H9 (cell line): ENCODE measurements around the gene RIMBP2. TPM values are rescaled to one million over a fixed set of nuclear protein-coding genes. Genes with fewer than 3 reads are reported as not detected.

Experiments used
- DNase-seq: peaks from one replicate; pipeline ENCODE4 v3.0.0-alpha.2; 2017
- H2AFZ ChIP-seq: one replicate; pipeline ENCODE4 v1.6.1; 2013; ENCODE audit warnings: mild to moderate bottlenecking, low read length, control low read depth, moderate library complexity
- H2AK5ac ChIP-seq: 2 replicates; pipeline ENCODE4 v1.6.1; 2013; ENCODE audit warnings: low read length, control low read depth, mixed read lengths; ENCODE audit not compliant: insufficient read length
- H2BK120ac ChIP-seq: one replicate; pipeline ENCODE4 v1.6.1; 2013; ENCODE audit warnings: low read depth, mild to moderate bottlenecking, low read length, control low read depth, inconsistent platforms; ENCODE audit not compliant: poor library complexity, severe bottlenecking
- H2BK12ac ChIP-seq: 2 replicates; pipeline ENCODE4 v1.6.1; 2013; ENCODE audit warnings: low read length, control low read depth, mixed read lengths, low read depth; ENCODE audit not compliant: insufficient read length
- H2BK15ac ChIP-seq: 2 replicates; pipeline ENCODE4 v1.6.1; 2013; ENCODE audit warnings: low read depth, low read length, control low read depth
- H2BK20ac ChIP-seq: one replicate; pipeline ENCODE4 v1.6.1; 2013; ENCODE audit warnings: low read depth, mild to moderate bottlenecking, low read length, control low read depth, inconsistent platforms; ENCODE audit not compliant: poor library complexity, severe bottlenecking
- H2BK5ac ChIP-seq: 2 replicates; pipeline ENCODE4 v1.6.1; 2013; ENCODE audit warnings: low read length, control low read depth, mixed read lengths; ENCODE audit not compliant: insufficient read length
- H3K14ac ChIP-seq: 2 replicates; pipeline ENCODE4 v1.6.1; 2013; ENCODE audit warnings: low read length, control low read depth; ENCODE audit not compliant: insufficient read depth
- H3K18ac ChIP-seq: 2 replicates; pipeline ENCODE4 v1.6.1; 2013; ENCODE audit warnings: low read depth, mild to moderate bottlenecking, mixed read lengths, low read length, control low read depth; ENCODE audit not compliant: insufficient read length
- H3K23ac ChIP-seq: 2 replicates; pipeline ENCODE4 v1.6.1; 2013; ENCODE audit warnings: low read length, control low read depth, mixed read lengths, low read depth; ENCODE audit not compliant: insufficient read length
- H3K23me2 ChIP-seq: 2 replicates; pipeline ENCODE4 v1.6.1; 2013; ENCODE audit warnings: low read depth, mild to moderate bottlenecking, mixed read lengths, low read length, control low read depth; ENCODE audit not compliant: insufficient read length, poor library complexity, severe bottlenecking
- H3K27ac ChIP-seq: 2 replicates; pipeline ENCODE4 v1.5.1; 2013; ENCODE audit warnings: low read length, control low read depth, mixed read lengths, low read depth; ENCODE audit not compliant: insufficient read length
- H3K27me3 ChIP-seq: 2 replicates; pipeline ENCODE4 v1.6.1; 2013; ENCODE audit warnings: low read length, control low read depth, inconsistent platforms; ENCODE audit not compliant: insufficient read depth
- H3K4ac ChIP-seq: 2 replicates; pipeline ENCODE4 v1.6.1; 2013; ENCODE audit warnings: low read depth, mild to moderate bottlenecking, control low read depth, inconsistent platforms, low read length, moderate library complexity
- H3K4me1 ChIP-seq: 2 replicates; pipeline ENCODE4 v1.6.1; 2013; ENCODE audit warnings: low read length, control low read depth, inconsistent platforms; ENCODE audit not compliant: insufficient read depth
- H3K4me2 ChIP-seq: 2 replicates; pipeline ENCODE4 v1.6.1; 2013; ENCODE audit warnings: low read length, control low read depth, mixed read lengths; ENCODE audit not compliant: insufficient read length, insufficient read depth
- H3K56ac ChIP-seq: 2 replicates; pipeline ENCODE4 v1.6.1; 2013; ENCODE audit warnings: low read depth, mild to moderate bottlenecking, mixed read lengths, low read length, control low read depth; ENCODE audit not compliant: insufficient read length
- H3K79me1 ChIP-seq: 2 replicates; pipeline ENCODE4 v1.6.1; 2013; ENCODE audit warnings: low read depth, mild to moderate bottlenecking, moderate library complexity, low read length, control low read depth, inconsistent platforms; ENCODE audit not compliant: insufficient read depth, poor library complexity, severe bottlenecking
- H3K79me2 ChIP-seq: 2 replicates; pipeline ENCODE4 v1.6.1; 2013; ENCODE audit warnings: low read length, control low read depth, inconsistent platforms; ENCODE audit not compliant: insufficient read depth
- H3K9ac ChIP-seq: 2 replicates; pipeline ENCODE4 v1.6.1; 2013; ENCODE audit warnings: low read length, control low read depth, mixed read lengths; ENCODE audit not compliant: insufficient read length; ENCODE audit errors: extremely low read depth
- H3K9me3 ChIP-seq: one replicate; pipeline ENCODE4 v1.6.1; 2013; ENCODE audit warnings: low read depth, low read length, inconsistent platforms; ENCODE audit not compliant: control insufficient read depth
- H3T11ph ChIP-seq: one replicate; pipeline ENCODE4 v1.6.1; 2013; ENCODE audit warnings: mild to moderate bottlenecking, low read length, control low read depth, inconsistent platforms
- H4K20me1 ChIP-seq: one replicate; pipeline ENCODE4 v1.6.1; 2013; ENCODE audit not compliant: control insufficient read depth, insufficient read length, insufficient read depth
- H4K5ac ChIP-seq: 2 replicates; pipeline ENCODE4 v1.6.1; 2013; ENCODE audit warnings: low read depth, mild to moderate bottlenecking, mixed read lengths, low read length, control low read depth; ENCODE audit not compliant: insufficient read length
- H4K8ac ChIP-seq: replicated peaks from 2 replicates; pipeline ENCODE4 v1.6.1; 2013; ENCODE audit warnings: low read length, control low read depth, mixed read lengths, low read depth; ENCODE audit not compliant: insufficient read length
- H4K91ac ChIP-seq: 2 replicates; pipeline ENCODE4 v1.6.1; 2013; ENCODE audit warnings: low read depth, mild to moderate bottlenecking, moderate library complexity, mixed read lengths, low read length, control low read depth; ENCODE audit not compliant: insufficient read length
- H3K27ac Mint-ChIP-seq, 3 experiments: 2 replicates in 2 of 3; 3 replicates in 1 of 3; pipeline ENCODE4 v1.8.0; 2020 to 2021; ENCODE audit warnings: mixed read lengths in 3 of 3, mild to moderate bottlenecking in 1 of 3, moderate library complexity in 1 of 3
- H3K27me3 Mint-ChIP-seq: 2 replicates; pipeline ENCODE4 v1.8.0; 2021; ENCODE audit warnings: low read depth, mild to moderate bottlenecking, moderate library complexity, mixed read lengths
- H3K36me3 Mint-ChIP-seq, 3 experiments: 2 replicates in 2 of 3; 3 replicates in 1 of 3; pipeline ENCODE4 v1.8.0; 2020 to 2021; ENCODE audit warnings: low read depth in 3 of 3, mixed read lengths in 3 of 3; ENCODE audit not compliant: insufficient read depth in 1 of 3
- H3K4me1 Mint-ChIP-seq, 2 experiments: 2 replicates each; pipeline ENCODE4 v1.8.0; 2020; ENCODE audit warnings: mixed read lengths in 2 of 2
- H3K4me3 Mint-ChIP-seq, 2 experiments: 2 replicates in 1 of 2; 3 replicates in 1 of 2; pipeline ENCODE4 v1.8.0; 2020 to 2021; ENCODE audit warnings: mild to moderate bottlenecking in 2 of 2, mixed read lengths in 2 of 2, moderate library complexity in 1 of 2
- H3K9me3 Mint-ChIP-seq, 2 experiments: 2 replicates in 1 of 2; 3 replicates in 1 of 2; pipeline ENCODE4 v1.8.0; 2020; ENCODE audit warnings: mild to moderate bottlenecking in 2 of 2, mixed read lengths in 2 of 2, moderate library complexity in 1 of 2
- CTCF ChIP-seq: fragments of 200-600 bp; sonication (generic); conservative IDR thresholded peaks from 3 replicates; pipeline ENCODE4 v1.8.0; 2021; ENCODE audit warnings: antibody characterized with exemption, mild to moderate bottlenecking
- WGBS: extraction: QIAGEN DNeasy Blood & Tissue Kit; methylation state at CpG from one replicate; pipeline ENCODE4 v1.1.7; 2013; ENCODE audit warnings: missing lambda C conversion rate, low lambda C conversion rate, mixed read lengths; ENCODE audit not compliant: insufficient read length; ENCODE audit errors: extremely low coverage; 5-methylcytosine and 5-hydroxymethylcytosine counted together
- total RNA-seq: library from RNA; stranded (reverse); gene quantifications from 2 replicates; pipeline ENCODE4 v1.2.1, GENCODE V29; 2021

The RIMBP2 gene
- total RNA-seq, 1 experiment from 2014 or later: 0.70 TPM

- no peak overlapping the region for H3K14ac ChIP-seq
- Mint-ChIP-seq H3K27me3 (peaks cover 25% of the 10 kb centered on the region), H3K27ac (no peak overlapping the region), H3K9me3 (no peaks in the 10 kb centered on the region; a peak in 1 of 5 replicates), H3K4me3 (no peak overlapping the region), H3K4me1 (peaks cover 3 to 10% of the 10 kb centered on the region in 2 experiments; a peak in 3 of 4 replicates), H3K36me3 (no peaks in the 10 kb centered on the region)
- no peak for DNase-seq
- no peak overlapping the region for H4K8ac ChIP-seq
- no peak overlapping the region for H2BK15ac ChIP-seq
- no peak overlapping the region for H2AK5ac ChIP-seq
- no peaks in the 10 kb centered on the region for H3K9me3 ChIP-seq
- H4K20me1 ChIP-seq: no peaks in the 10 kb centered on the region
- no peak overlapping the region for H2BK120ac ChIP-seq
- H3T11ph ChIP-seq: no peak overlapping the region
- H3K4ac ChIP-seq: no peak overlapping the region
- H3K23ac ChIP-seq: no peak overlapping the region
- H3K18ac ChIP-seq: no peak overlapping the region
- H2BK5ac ChIP-seq: no peak overlapping the region
- H2BK12ac ChIP-seq: no peak overlapping the region
- no peak overlapping the region for H3K56ac ChIP-seq
- H2AFZ ChIP-seq: no peak overlapping the region
- H4K91ac ChIP-seq: no peak overlapping the region
- TF ChIP-seq CTCF: no peak
- H2BK20ac ChIP-seq: no peak overlapping the region
- no peaks in the 10 kb centered on the region for H3K79me2 ChIP-seq
- no peak overlapping the region for H3K9ac ChIP-seq
- H3K23me2 ChIP-seq: no peaks in the 10 kb centered on the region
- no peaks in the 10 kb centered on the region for H3K4me1 ChIP-seq
- no CpG with 5 or more reads among the region's 6 CpGs for WGBS
- no peak overlapping the region for H4K5ac ChIP-seq
- H3K4me2 ChIP-seq: no peak overlapping the region
- H3K27me3 ChIP-seq: no peaks in the 10 kb centered on the region
- H3K79me1 ChIP-seq: no peaks in the 10 kb centered on the region
- H3K27ac ChIP-seq: no peak overlapping the region
These were observed 297.0 kb downstream of the RIMBP2 start for GRCh38 chr12:130419116-130419515.
